BE2C (cell line): ENCODE measurements around the gene MTA3.

ENCODE experiments used
- DNase-seq: peaks from one replicate; pipeline ENCODE4 v3.0.0-alpha.2; 2020
- H3K27me3 ChIP-seq: fragments of 250-450 bp; sonication (Bioruptor Pico); 2 replicates; pipeline ENCODE4 v1.5.1; 2020; ENCODE audit warnings: mild to moderate bottlenecking
- H3K36me3 ChIP-seq: fragments of 250-450 bp; sonication (Bioruptor Pico); 2 replicates; pipeline ENCODE4 v1.5.1; 2020; ENCODE audit warnings: mild to moderate bottlenecking
- H3K4me1 ChIP-seq: fragments of 250-450 bp; sonication (Bioruptor Pico); 2 replicates; pipeline ENCODE4 v1.5.1; 2020
- H3K4me3 ChIP-seq: 2 replicates; pipeline ENCODE4 v1.5.1; 2011; ENCODE audit warnings: low read depth, low read length
- H3K9me3 ChIP-seq: fragments of 250-450 bp; sonication (Bioruptor Pico); 2 replicates; pipeline ENCODE4 v1.5.1; 2020
- TF ChIP-seq, protein P1 (sequence below): IDR thresholded peaks from 2 replicates; pipeline ENCODE4 v1.5.1; 2012; ENCODE audit warnings: mild to moderate bottlenecking, low read depth, low read length

The MTA3 gene

DNA sequence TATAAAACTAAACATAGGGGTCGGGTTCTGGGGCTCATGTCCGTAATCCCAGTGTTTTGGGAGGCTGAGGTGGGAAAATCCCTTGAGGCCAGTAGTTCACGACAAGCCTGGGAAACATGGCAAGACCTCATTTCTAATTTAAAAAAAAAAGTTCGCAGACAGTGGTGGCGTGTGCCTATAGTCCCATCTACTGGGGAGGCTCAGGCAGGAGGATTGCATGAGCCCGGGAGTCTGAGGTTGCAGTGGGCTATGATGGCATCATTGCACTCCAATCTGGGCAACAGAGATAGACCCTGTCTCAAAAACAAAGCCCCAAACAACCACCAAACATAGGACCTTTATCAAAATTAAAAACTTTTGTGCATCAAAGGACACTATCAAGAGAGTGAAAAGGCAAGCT lies 233.7 kb downstream of the MTA3 start:
- Histone ChIP-seq H3K4me3 (no peak overlapping the region), H3K27me3 (no peaks in the 10 kb centered on the region), H3K9me3 (no peaks in the 10 kb centered on the region), H3K4me1 (no peaks in the 10 kb centered on the region), H3K36me3 (no peaks in the 10 kb centered on the region)
- TF ChIP-seq, protein P1, sequence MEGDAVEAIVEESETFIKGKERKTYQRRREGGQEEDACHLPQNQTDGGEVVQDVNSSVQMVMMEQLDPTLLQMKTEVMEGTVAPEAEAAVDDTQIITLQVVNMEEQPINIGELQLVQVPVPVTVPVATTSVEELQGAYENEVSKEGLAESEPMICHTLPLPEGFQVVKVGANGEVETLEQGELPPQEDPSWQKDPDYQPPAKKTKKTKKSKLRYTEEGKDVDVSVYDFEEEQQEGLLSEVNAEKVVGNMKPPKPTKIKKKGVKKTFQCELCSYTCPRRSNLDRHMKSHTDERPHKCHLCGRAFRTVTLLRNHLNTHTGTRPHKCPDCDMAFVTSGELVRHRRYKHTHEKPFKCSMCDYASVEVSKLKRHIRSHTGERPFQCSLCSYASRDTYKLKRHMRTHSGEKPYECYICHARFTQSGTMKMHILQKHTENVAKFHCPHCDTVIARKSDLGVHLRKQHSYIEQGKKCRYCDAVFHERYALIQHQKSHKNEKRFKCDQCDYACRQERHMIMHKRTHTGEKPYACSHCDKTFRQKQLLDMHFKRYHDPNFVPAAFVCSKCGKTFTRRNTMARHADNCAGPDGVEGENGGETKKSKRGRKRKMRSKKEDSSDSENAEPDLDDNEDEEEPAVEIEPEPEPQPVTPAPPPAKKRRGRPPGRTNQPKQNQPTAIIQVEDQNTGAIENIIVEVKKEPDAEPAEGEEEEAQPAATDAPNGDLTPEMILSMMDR = no peak
- DNase-seq = no peak

DNA sequence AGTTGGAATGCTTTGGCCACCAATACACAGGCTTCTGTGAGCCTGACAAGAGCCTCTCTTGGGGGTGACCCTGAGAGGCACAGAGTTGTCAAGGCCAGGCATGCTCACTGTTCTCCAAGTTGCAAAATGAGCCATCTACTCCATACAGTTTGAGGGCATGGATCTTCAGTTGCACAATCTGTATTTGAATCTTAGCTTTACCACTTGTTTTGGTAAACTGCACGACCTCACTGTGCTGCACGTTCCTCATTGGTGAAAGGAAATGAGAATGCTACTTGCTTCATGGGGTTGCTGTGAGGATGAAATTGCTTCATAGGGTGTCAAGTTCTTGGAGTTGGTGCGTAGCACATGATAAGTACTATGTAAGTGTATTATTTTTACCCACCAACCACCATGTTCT lies 235.9 kb downstream of the MTA3 start:
- Histone ChIP-seq H3K4me1 (peaks cover 3% of the 10 kb centered on the region; the same call in 1 of the 2 replicates), H3K36me3 (no peaks in the 10 kb centered on the region), H3K27me3 (no peaks in the 10 kb centered on the region), H3K9me3 (no peaks in the 10 kb centered on the region), H3K4me3 (no peak overlapping the region)
- DNase-seq = no peak
- TF ChIP-seq, protein P1 = no peak

DNA sequence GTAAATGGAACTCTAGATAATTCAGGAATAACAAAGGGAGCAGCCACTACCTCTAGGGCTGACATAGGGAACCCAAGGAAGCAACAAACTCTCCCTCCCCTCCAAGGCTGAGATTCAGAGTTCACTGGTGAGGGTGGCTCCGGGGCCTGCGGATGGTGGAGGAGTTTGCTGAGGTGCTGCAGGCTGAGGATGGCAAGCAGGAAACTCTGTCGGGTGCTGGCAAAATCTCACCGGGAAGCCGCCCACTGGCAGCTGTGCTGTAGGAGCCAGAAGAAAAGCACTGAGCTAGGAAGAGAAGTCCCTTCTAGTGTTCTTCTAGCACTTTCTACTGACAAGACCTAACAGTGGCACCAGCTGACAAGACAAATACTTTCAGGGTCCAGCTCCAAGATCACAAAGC lies 236.5 kb downstream of the MTA3 start:
- Histone ChIP-seq H3K27me3 (no peaks in the 10 kb centered on the region), H3K36me3 (no peaks in the 10 kb centered on the region), H3K4me3 (no peak overlapping the region), H3K9me3 (no peaks in the 10 kb centered on the region), H3K4me1 (peaks cover 3% of the 10 kb centered on the region; the same call in 1 of the 2 replicates)
- TF ChIP-seq, protein P1 = no peak
- DNase-seq = no peak
